ENCODE results near the gene GPR39. TPM values are rescaled to one million over a fixed set of nuclear protein-coding genes. Genes with fewer than 3 reads are reported as not detected.

GPR39 gene
- total RNA-seq, 4 donors from 2014 or later = 9.1 to 38.5 (median 25.9) TPM

GRCh38 chr2:132669908-132670495 lies 253.4 kb downstream of the GPR39 start, which contains the start of gene LYPD1:
Gene LYPD1, minus strand, starts transcription at chr2:132670205. Its CDS starts 273 bp downstream, at chr2:132669932.
- peaks cover 0 to 31% (median 0%) of the 10 kb centered on the region in 4 donors for H3K4me1 ChIP-seq
- H3K36me3 ChIP-seq = no peaks in the 10 kb centered on the region
- H3K27ac ChIP-seq = no peak within 1 kb of the TSS
- H3K9me3 ChIP-seq = no peaks in the 10 kb centered on the region
- no peak for DNase-seq
- TF ChIP-seq POLR2A (IDR thresholded peaks at IDR 0.05) (no peak), CTCF (IDR thresholded peaks at IDR 0.05) (no peak)
- H3K27me3 ChIP-seq = peaks cover 0 to 6% of the 10 kb centered on the region in 2 donors
- H3K4me3 ChIP-seq = peak within 1 kb of the TSS; percentile 3 to 53 (median 40)

GRCh38 chr2:132670496-132671150 lies 254.0 kb downstream of the GPR39 start:
- no peak for TF ChIP-seq CTCF (IDR thresholded peaks at IDR 0.05)
- no peak for TF ChIP-seq POLR2A (IDR thresholded peaks at IDR 0.05)
- H3K9me3 ChIP-seq = no peaks in the 10 kb centered on the region

GRCh38 chr2:132671151-132671835 lies 254.7 kb downstream of the GPR39 start:
- no peaks in the 10 kb centered on the region for H3K9me3 ChIP-seq
- peaks cover 0 to 31% (median 0%) of the 10 kb centered on the region in 4 donors for H3K4me1 ChIP-seq
- no peak for DNase-seq
- no peak overlapping the region for H3K27ac ChIP-seq
- peak overlapping the region in 3 of 4 donors; percentile 12 to 53 (median 52) for H3K4me3 ChIP-seq
- H3K36me3 ChIP-seq = no peaks in the 10 kb centered on the region
- TF ChIP-seq CTCF (IDR thresholded peaks at IDR 0.05) (no peak), POLR2A (IDR thresholded peaks at IDR 0.05) (no peak)
- H3K27me3 ChIP-seq = peaks cover 0 to 6% of the 10 kb centered on the region in 2 donors

More at GRCh38 chr2:132670496-132671150, 254.0 kb downstream of the GPR39 start:
- peaks cover 0 to 6% of the 10 kb centered on the region in 2 donors for H3K27me3 ChIP-seq
- no peak overlapping the region for H3K27ac ChIP-seq
- peaks cover 0 to 31% (median 0%) of the 10 kb centered on the region in 4 donors for H3K4me1 ChIP-seq
- no peaks in the 10 kb centered on the region for H3K36me3 ChIP-seq
- DNase-seq = no peak
- peak overlapping the region; percentile 3 to 53 (median 40) for H3K4me3 ChIP-seq

- no peaks in the 10 kb centered on the region for H3K27me3 ChIP-seq
- H3K36me3 ChIP-seq = no peaks in the 10 kb centered on the region
- H3K4me1 ChIP-seq = no peaks in the 10 kb centered on the region
- TF ChIP-seq POLR2A (IDR thresholded peaks at IDR 0.05) (no peak), CTCF (IDR thresholded peaks at IDR 0.05) (peak in 2 of 6 experiments; percentile 20)
- no peaks in the 10 kb centered on the region for H3K9me3 ChIP-seq
- no peak overlapping the region for H3K4me3 ChIP-seq
- no peak for DNase-seq
- no peak overlapping the region for H3K27ac ChIP-seq
These were observed 260.4 kb downstream of the GPR39 start for GRCh38 chr2:132676999-132677398.

GRCh38 chr2:132677661-132678060 lies 261.1 kb downstream of the GPR39 start:
- no peak overlapping the region for H3K4me3 ChIP-seq
- DNase-seq = no peak
- no peaks in the 10 kb centered on the region for H3K36me3 ChIP-seq
- no peaks in the 10 kb centered on the region for H3K4me1 ChIP-seq
- H3K9me3 ChIP-seq = no peaks in the 10 kb centered on the region
- H3K27me3 ChIP-seq = no peaks in the 10 kb centered on the region
- no peak for TF ChIP-seq POLR2A (IDR thresholded peaks at IDR 0.05)
- TF ChIP-seq CTCF (IDR thresholded peaks at IDR 0.05) = no peak
- H3K27ac ChIP-seq = no peak overlapping the region

Measured in Peyer's patch (tissue), 4 donors.